ACC112 (cell line): ENCODE measurements around the gene RAB43.

Source experiments
- H2AFZ ChIP-seq: fragments of 200-600 bp; sonication (generic); one replicate; pipeline ENCODE4 v1.6.0; 2017; ENCODE audit warnings: antibody characterized with exemption, low read length; ENCODE audit not compliant: unreplicated experiment
- H3K27ac ChIP-seq: fragments of 200-600 bp; sonication (generic); 2 replicates; pipeline ENCODE4 v1.5.1; 2014; ENCODE audit warnings: low read depth, mild to moderate bottlenecking, antibody characterized with exemption, low read length, moderate library complexity
- H3K27me3 ChIP-seq: fragments of 200-600 bp; sonication (generic); 2 replicates; pipeline ENCODE4 v1.6.1; 2014; ENCODE audit warnings: mild to moderate bottlenecking, antibody characterized with exemption, low read length, moderate library complexity, mixed read lengths; ENCODE audit not compliant: insufficient read depth
- H3K36me3 ChIP-seq: fragments of 200-600 bp; sonication (generic); 2 replicates; pipeline ENCODE4 v1.6.1; 2016; ENCODE audit warnings: mild to moderate bottlenecking, antibody characterized with exemption, low read length, moderate library complexity, mixed read lengths; ENCODE audit not compliant: insufficient read depth
- H3K4me1 ChIP-seq: fragments of 200-600 bp; sonication (generic); one replicate; pipeline ENCODE4 v1.6.1; 2016; ENCODE audit warnings: low read length, mixed read lengths; ENCODE audit not compliant: insufficient read depth, unreplicated experiment, control insufficient read depth
- H3K4me3 ChIP-seq: fragments of 200-600 bp; sonication (generic); 2 replicates; pipeline ENCODE4 v1.5.1; 2014; ENCODE audit warnings: mild to moderate bottlenecking, low read depth, low read length
- H3K79me2 ChIP-seq: fragments of 200-600 bp; sonication (generic); one replicate; pipeline ENCODE4 v1.6.0; 2016; ENCODE audit warnings: low read length; ENCODE audit not compliant: control insufficient read depth, unreplicated experiment, insufficient read depth

The RAB43 gene

GRCh38 chr3:129046732-129047552 is 74.7 kb downstream of the RAB43 start:
- Histone ChIP-seq H3K27me3 (peaks cover 11% of the 10 kb centered on the region; the same call in 1 of the 2 replicates), H3K4me3 (no peak overlapping the region), H3K27ac (no peak overlapping the region), H3K4me1 (no peaks in the 10 kb centered on the region), H3K36me3 (no peaks in the 10 kb centered on the region), H3K79me2 (no peaks in the 10 kb centered on the region), H2AFZ (no peak overlapping the region)

- Histone ChIP-seq H2AFZ (peak overlapping the region; percentile 4), H3K4me1 (no peaks in the 10 kb centered on the region), H3K4me3 (peak overlapping the region; percentile 46)
Measured at GRCh38 chr3:129046037-129046731, 75.4 kb downstream of the RAB43 start.

GRCh38 chr3:129045675-129046036 is 75.9 kb downstream of the RAB43 start:
- H3K36me3 ChIP-seq: no peaks in the 10 kb centered on the region
- no peaks in the 10 kb centered on the region for H3K79me2 ChIP-seq
- no peaks in the 10 kb centered on the region for H3K4me1 ChIP-seq
- peak overlapping the region; percentile 46 for H3K4me3 ChIP-seq
- H2AFZ ChIP-seq: peak overlapping the region; percentile 4
- H3K27me3 ChIP-seq: peaks cover 11% of the 10 kb centered on the region; the same call in 1 of the 2 replicates
- no peak overlapping the region for H3K27ac ChIP-seq

More at GRCh38 chr3:129046037-129046731, 75.4 kb downstream of the RAB43 start:
- Histone ChIP-seq H3K36me3 (no peaks in the 10 kb centered on the region), H3K79me2 (no peaks in the 10 kb centered on the region), H3K27ac (no peak overlapping the region), H3K27me3 (peaks cover 11% of the 10 kb centered on the region; the same call in 1 of the 2 replicates)

GRCh38 chr3:129040579-129041300 is 80.9 kb downstream of the RAB43 start:
- Histone ChIP-seq H3K27me3 (peaks cover 4% of the 10 kb centered on the region; the same call in 1 of the 2 replicates), H3K79me2 (no peaks in the 10 kb centered on the region), H2AFZ (no peak overlapping the region), H3K36me3 (no peaks in the 10 kb centered on the region), H3K4me1 (no peaks in the 10 kb centered on the region), H3K27ac (no peak overlapping the region), H3K4me3 (no peak overlapping the region)

GRCh38 chr3:129040039-129040336 is 81.6 kb downstream of the RAB43 start:
- H3K4me1 ChIP-seq: no peaks in the 10 kb centered on the region
- no peak overlapping the region for H3K4me3 ChIP-seq
- no peaks in the 10 kb centered on the region for H3K79me2 ChIP-seq
- no peaks in the 10 kb centered on the region for H3K36me3 ChIP-seq
- no peak overlapping the region for H3K27ac ChIP-seq
- H2AFZ ChIP-seq: no peak overlapping the region
- peaks cover 3% of the 10 kb centered on the region; the same call in 1 of the 2 replicates for H3K27me3 ChIP-seq

- no peaks in the 10 kb centered on the region for H3K4me1 ChIP-seq
- no peak overlapping the region for H3K27ac ChIP-seq
- no peaks in the 10 kb centered on the region for H3K79me2 ChIP-seq
- H3K36me3 ChIP-seq: no peaks in the 10 kb centered on the region
- no peak overlapping the region for H3K4me3 ChIP-seq
- H2AFZ ChIP-seq: no peak overlapping the region
- peaks cover 3% of the 10 kb centered on the region; the same call in 1 of the 2 replicates for H3K27me3 ChIP-seq
Measured at GRCh38 chr3:129039271-129040038, 82.1 kb downstream of the RAB43 start.

GRCh38 chr3:129038121-129038855 is 83.3 kb downstream of the RAB43 start:
- Histone ChIP-seq H2AFZ (no peak overlapping the region), H3K36me3 (no peaks in the 10 kb centered on the region), H3K27ac (no peak overlapping the region), H3K4me1 (no peaks in the 10 kb centered on the region), H3K27me3 (peaks cover 3% of the 10 kb centered on the region; the same call in 1 of the 2 replicates), H3K4me3 (no peak overlapping the region), H3K79me2 (no peaks in the 10 kb centered on the region)
